GM23338 (cell line): Measurements from ENCODE around the gene SNX5. TPM values are rescaled to one million over a fixed set of nuclear protein-coding genes. Genes with fewer than 3 reads are reported as not detected.

ENCODE experiments used
- ATAC-seq: fragments of 200-7000 bp; cut with Tn5 transposase; 3 replicates; pipeline ENCODE4 v1.9.1; 2020
- DNase-seq: peaks from one replicate; pipeline ENCODE4 v3.0.0-alpha.2; 2015; ENCODE audit warnings: low spot score
- H2AFZ ChIP-seq: fragments of 200-600 bp; sonication (generic); 2 replicates; pipeline ENCODE4 v1.8.0; 2016; ENCODE audit warnings: antibody characterized with exemption, mild to moderate bottlenecking, moderate library complexity
- H3F3A ChIP-seq: fragments of 200-600 bp; sonication (generic); replicated peaks from 2 replicates; pipeline ENCODE4 v1.8.0; 2017; ENCODE audit warnings: antibody characterized with exemption, mixed run types, low read depth
- H3K27ac ChIP-seq: fragments of 200-600 bp; sonication (generic); 2 replicates; pipeline ENCODE4 v1.6.1; 2016; ENCODE audit warnings: low read depth
- H3K27me3 ChIP-seq: fragments of 200-600 bp; sonication (generic); 2 replicates; pipeline ENCODE4 v1.8.0; 2016; ENCODE audit warnings: mild to moderate bottlenecking, mixed run types, moderate library complexity; ENCODE audit not compliant: insufficient read depth
- H3K36me3 ChIP-seq: fragments of 200-600 bp; sonication (generic); 2 replicates; pipeline ENCODE4 v1.8.0; 2016; ENCODE audit warnings: mild to moderate bottlenecking; ENCODE audit not compliant: insufficient read depth
- H3K4me1 ChIP-seq: fragments of 200-600 bp; sonication (generic); 2 replicates; pipeline ENCODE4 v1.8.0; 2016; ENCODE audit warnings: mild to moderate bottlenecking, moderate library complexity; ENCODE audit not compliant: insufficient read depth
- H3K4me2 ChIP-seq: fragments of 200-600 bp; sonication (generic); 2 replicates; pipeline ENCODE4 v1.7.1; 2017; ENCODE audit warnings: mixed run types
- H3K4me3 ChIP-seq: fragments of 200-600 bp; sonication (generic); 2 replicates; pipeline ENCODE4 v1.6.1; 2016; ENCODE audit warnings: mixed run types
- H3K79me2 ChIP-seq: fragments of 200-600 bp; sonication (generic); replicated peaks from 2 replicates; pipeline ENCODE4 v1.8.0; 2017; ENCODE audit warnings: mild to moderate bottlenecking; ENCODE audit not compliant: insufficient read depth
- H3K9me2 ChIP-seq: fragments of 200-600 bp; sonication (generic); 2 replicates; pipeline ENCODE4 v1.8.0; 2017; ENCODE audit not compliant: insufficient read depth
- H4K20me1 ChIP-seq: fragments of 200-600 bp; sonication (generic); replicated peaks from 2 replicates; pipeline ENCODE4 v1.8.0; 2017; ENCODE audit warnings: mild to moderate bottlenecking; ENCODE audit not compliant: insufficient read depth
- H3K27ac Mint-ChIP-seq: 2 replicates; pipeline ENCODE4 v1.8.0; 2020; ENCODE audit warnings: inconsistent platforms, mild to moderate bottlenecking, moderate library complexity, mixed read lengths
- H3K27me3 Mint-ChIP-seq: 3 replicates; pipeline ENCODE4 v1.8.0; 2022; ENCODE audit warnings: low read depth, mild to moderate bottlenecking, moderate library complexity, mixed read lengths, inconsistent platforms; ENCODE audit not compliant: insufficient read depth, poor library complexity
- H3K36me3 Mint-ChIP-seq: 3 replicates; pipeline ENCODE4 v1.8.0; 2021; ENCODE audit warnings: low read depth, mild to moderate bottlenecking, inconsistent platforms, moderate library complexity, mixed read lengths
- H3K4me1 Mint-ChIP-seq: 3 replicates; pipeline ENCODE4 v1.8.0; 2020; ENCODE audit warnings: mild to moderate bottlenecking, inconsistent platforms, mixed read lengths
- H3K4me3 Mint-ChIP-seq: 3 replicates; pipeline ENCODE4 v1.8.0; 2021; ENCODE audit warnings: moderate library complexity, mild to moderate bottlenecking, inconsistent platforms, mixed read lengths
- H3K9me3 Mint-ChIP-seq: 3 replicates; pipeline ENCODE4 v1.8.0; 2020; ENCODE audit warnings: moderate library complexity, mild to moderate bottlenecking, inconsistent platforms, mixed read lengths
- CREB1 ChIP-seq: fragments of 250-450 bp; sonication (Bioruptor Pico); IDR thresholded peaks from 2 replicates; pipeline ENCODE4 v1.5.0; 2020; ENCODE audit warnings: low read depth, mild to moderate bottlenecking, moderate library complexity
- EZH2 ChIP-seq: fragments of 200-600 bp; sonication (generic); IDR thresholded peaks from one replicate; pipeline ENCODE4 v1.8.0; 2017; ENCODE audit warnings: antibody characterized with exemption, mild to moderate bottlenecking, low read depth; ENCODE audit not compliant: unreplicated experiment
- EZH2phosphoT487 ChIP-seq: fragments of 200-600 bp; sonication (generic); IDR thresholded peaks from one replicate; pipeline ENCODE4 v1.8.1; 2018; ENCODE audit warnings: antibody characterized with exemption; ENCODE audit not compliant: unreplicated experiment
- JUNB ChIP-seq: IDR thresholded peaks from one replicate; pipeline ENCODE4 v1.6.1; 2016; ENCODE audit warnings: antibody characterized with exemption; ENCODE audit not compliant: unreplicated experiment
- NANOG ChIP-seq: IDR thresholded peaks from 2 replicates; pipeline ENCODE4 v1.6.1; 2016; ENCODE audit warnings: antibody characterized with exemption, borderline replicate concordance
- POLR2AphosphoS5 ChIP-seq: IDR thresholded peaks from 2 replicates; pipeline ENCODE4 v1.6.1; 2016; ENCODE audit warnings: antibody characterized with exemption, low read depth
- STAT1 ChIP-seq: IDR thresholded peaks from one replicate; pipeline ENCODE4 v1.6.1; 2016; ENCODE audit warnings: antibody characterized with exemption; ENCODE audit not compliant: unreplicated experiment
- ZNF114 ChIP-seq: fragments of 250-450 bp; sonication (Bioruptor Pico); IDR thresholded peaks from 2 replicates; pipeline ENCODE4 v1.5.0; 2020; ENCODE audit warnings: mild to moderate bottlenecking, moderate library complexity
- ZNF331 ChIP-seq: fragments of 250-450 bp; sonication (Bioruptor Pico); IDR thresholded peaks from 2 replicates; pipeline ENCODE4 v1.5.0; 2020; ENCODE audit warnings: low read depth, mild to moderate bottlenecking, moderate library complexity
- polyA plus RNA-seq: library from polyadenylated mRNA; unstranded; fragments of >200 nt; fragmentation: Nextera tagmentation; extraction: Ambion mirVana; gene quantifications from 2 replicates; pipeline ENCODE4 v1.2.1, GENCODE V29; 2016
- total RNA-seq: library from RNA; depleted of rRNA; stranded (reverse); fragments of >200 nt; shearing (Covaris generic); gene quantifications from 2 replicates; pipeline ENCODE4 v1.2.3, GENCODE V29; 2014
- TF ChIP-seq, protein P1 (sequence below): IDR thresholded peaks from one replicate; pipeline ENCODE4 v1.6.1; 2018; ENCODE audit warnings: antibody characterized with exemption; ENCODE audit not compliant: unreplicated experiment
- TF ChIP-seq, protein P2 (sequence below): fragments of 250-450 bp; sonication (Bioruptor Pico); IDR thresholded peaks from 2 replicates; pipeline ENCODE4 v1.5.0; 2020; ENCODE audit warnings: mild to moderate bottlenecking, moderate library complexity
- TF ChIP-seq, protein P3 (sequence below): IDR thresholded peaks from 2 replicates; pipeline ENCODE4 v1.6.1; 2016; ENCODE audit warnings: antibody characterized with exemption
- TF ChIP-seq, protein P4 (sequence below), 2 experiments: fragments of 200-600 bp in 1 of 2; sonication (generic) in 1 of 2; conservative IDR thresholded peaks; 2 replicates each; pipeline versions ENCODE4 v1.5.1 to v1.6.1; 2016 to 2017; ENCODE audit warnings: antibody characterized with exemption in 2 of 2, low read depth in 2 of 2, mild to moderate bottlenecking in 2 of 2, moderate library complexity in 1 of 2

The SNX5 gene
- total and polyA plus RNA-seq, 2 experiments from 2014 or later: 167 to 287 TPM

DNA sequence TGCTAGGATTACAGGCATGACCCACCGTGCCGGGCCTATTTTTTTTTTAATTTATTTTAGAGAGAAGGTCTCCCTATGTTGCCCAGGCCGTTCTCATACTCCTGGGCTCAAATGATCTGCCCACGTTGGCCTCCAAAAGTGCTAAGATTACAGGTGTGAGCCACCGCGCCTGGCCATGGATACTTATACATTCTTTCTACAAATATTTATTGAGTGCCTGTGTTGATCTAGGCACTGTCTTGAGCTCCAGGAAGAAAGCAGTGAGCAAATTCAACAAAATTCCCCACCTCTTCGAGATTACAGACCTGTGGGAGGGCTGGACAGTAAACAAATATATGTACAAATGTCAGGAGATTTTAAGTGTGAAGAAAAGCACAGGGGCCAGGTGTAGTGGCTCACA lies 38.1 kb upstream of the SNX5 start:
- Histone ChIP-seq H4K20me1 (no peaks in the 10 kb centered on the region), H2AFZ (no peak overlapping the region), H3K4me3 (no peak overlapping the region), H3K4me2 (no peak overlapping the region), H3K79me2 (no peaks in the 10 kb centered on the region), H3F3A (no peaks in the 10 kb centered on the region), H3K9me2 (no peaks in the 10 kb centered on the region), H3K27me3 (no peaks in the 10 kb centered on the region), H3K4me1 (no peaks in the 10 kb centered on the region), H3K36me3 (no peaks in the 10 kb centered on the region), H3K27ac (no peak overlapping the region)
- no peaks in the 10 kb centered on the region for H3K27me3 Mint-ChIP-seq
- ATAC-seq (no peak), DNase-seq (no peak)
- H3K4me3 Mint-ChIP-seq: no peak overlapping the region
- no peak overlapping the region for H3K27ac Mint-ChIP-seq
- TF ChIP-seq, protein P1, sequence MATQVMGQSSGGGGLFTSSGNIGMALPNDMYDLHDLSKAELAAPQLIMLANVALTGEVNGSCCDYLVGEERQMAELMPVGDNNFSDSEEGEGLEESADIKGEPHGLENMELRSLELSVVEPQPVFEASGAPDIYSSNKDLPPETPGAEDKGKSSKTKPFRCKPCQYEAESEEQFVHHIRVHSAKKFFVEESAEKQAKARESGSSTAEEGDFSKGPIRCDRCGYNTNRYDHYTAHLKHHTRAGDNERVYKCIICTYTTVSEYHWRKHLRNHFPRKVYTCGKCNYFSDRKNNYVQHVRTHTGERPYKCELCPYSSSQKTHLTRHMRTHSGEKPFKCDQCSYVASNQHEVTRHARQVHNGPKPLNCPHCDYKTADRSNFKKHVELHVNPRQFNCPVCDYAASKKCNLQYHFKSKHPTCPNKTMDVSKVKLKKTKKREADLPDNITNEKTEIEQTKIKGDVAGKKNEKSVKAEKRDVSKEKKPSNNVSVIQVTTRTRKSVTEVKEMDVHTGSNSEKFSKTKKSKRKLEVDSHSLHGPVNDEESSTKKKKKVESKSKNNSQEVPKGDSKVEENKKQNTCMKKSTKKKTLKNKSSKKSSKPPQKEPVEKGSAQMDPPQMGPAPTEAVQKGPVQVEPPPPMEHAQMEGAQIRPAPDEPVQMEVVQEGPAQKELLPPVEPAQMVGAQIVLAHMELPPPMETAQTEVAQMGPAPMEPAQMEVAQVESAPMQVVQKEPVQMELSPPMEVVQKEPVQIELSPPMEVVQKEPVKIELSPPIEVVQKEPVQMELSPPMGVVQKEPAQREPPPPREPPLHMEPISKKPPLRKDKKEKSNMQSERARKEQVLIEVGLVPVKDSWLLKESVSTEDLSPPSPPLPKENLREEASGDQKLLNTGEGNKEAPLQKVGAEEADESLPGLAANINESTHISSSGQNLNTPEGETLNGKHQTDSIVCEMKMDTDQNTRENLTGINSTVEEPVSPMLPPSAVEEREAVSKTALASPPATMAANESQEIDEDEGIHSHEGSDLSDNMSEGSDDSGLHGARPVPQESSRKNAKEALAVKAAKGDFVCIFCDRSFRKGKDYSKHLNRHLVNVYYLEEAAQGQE: no peak
- TF ChIP-seq EZH2phosphoT487: no peak
- no peak for TF ChIP-seq NANOG
- TF ChIP-seq POLR2AphosphoS5: no peak
- TF ChIP-seq ZNF114 (CRISPR knock-in tag): no peak
- no peak for TF ChIP-seq ZNF331 (CRISPR knock-in tag)
- TF ChIP-seq JUNB: no peak
- TF ChIP-seq, protein P2, sequence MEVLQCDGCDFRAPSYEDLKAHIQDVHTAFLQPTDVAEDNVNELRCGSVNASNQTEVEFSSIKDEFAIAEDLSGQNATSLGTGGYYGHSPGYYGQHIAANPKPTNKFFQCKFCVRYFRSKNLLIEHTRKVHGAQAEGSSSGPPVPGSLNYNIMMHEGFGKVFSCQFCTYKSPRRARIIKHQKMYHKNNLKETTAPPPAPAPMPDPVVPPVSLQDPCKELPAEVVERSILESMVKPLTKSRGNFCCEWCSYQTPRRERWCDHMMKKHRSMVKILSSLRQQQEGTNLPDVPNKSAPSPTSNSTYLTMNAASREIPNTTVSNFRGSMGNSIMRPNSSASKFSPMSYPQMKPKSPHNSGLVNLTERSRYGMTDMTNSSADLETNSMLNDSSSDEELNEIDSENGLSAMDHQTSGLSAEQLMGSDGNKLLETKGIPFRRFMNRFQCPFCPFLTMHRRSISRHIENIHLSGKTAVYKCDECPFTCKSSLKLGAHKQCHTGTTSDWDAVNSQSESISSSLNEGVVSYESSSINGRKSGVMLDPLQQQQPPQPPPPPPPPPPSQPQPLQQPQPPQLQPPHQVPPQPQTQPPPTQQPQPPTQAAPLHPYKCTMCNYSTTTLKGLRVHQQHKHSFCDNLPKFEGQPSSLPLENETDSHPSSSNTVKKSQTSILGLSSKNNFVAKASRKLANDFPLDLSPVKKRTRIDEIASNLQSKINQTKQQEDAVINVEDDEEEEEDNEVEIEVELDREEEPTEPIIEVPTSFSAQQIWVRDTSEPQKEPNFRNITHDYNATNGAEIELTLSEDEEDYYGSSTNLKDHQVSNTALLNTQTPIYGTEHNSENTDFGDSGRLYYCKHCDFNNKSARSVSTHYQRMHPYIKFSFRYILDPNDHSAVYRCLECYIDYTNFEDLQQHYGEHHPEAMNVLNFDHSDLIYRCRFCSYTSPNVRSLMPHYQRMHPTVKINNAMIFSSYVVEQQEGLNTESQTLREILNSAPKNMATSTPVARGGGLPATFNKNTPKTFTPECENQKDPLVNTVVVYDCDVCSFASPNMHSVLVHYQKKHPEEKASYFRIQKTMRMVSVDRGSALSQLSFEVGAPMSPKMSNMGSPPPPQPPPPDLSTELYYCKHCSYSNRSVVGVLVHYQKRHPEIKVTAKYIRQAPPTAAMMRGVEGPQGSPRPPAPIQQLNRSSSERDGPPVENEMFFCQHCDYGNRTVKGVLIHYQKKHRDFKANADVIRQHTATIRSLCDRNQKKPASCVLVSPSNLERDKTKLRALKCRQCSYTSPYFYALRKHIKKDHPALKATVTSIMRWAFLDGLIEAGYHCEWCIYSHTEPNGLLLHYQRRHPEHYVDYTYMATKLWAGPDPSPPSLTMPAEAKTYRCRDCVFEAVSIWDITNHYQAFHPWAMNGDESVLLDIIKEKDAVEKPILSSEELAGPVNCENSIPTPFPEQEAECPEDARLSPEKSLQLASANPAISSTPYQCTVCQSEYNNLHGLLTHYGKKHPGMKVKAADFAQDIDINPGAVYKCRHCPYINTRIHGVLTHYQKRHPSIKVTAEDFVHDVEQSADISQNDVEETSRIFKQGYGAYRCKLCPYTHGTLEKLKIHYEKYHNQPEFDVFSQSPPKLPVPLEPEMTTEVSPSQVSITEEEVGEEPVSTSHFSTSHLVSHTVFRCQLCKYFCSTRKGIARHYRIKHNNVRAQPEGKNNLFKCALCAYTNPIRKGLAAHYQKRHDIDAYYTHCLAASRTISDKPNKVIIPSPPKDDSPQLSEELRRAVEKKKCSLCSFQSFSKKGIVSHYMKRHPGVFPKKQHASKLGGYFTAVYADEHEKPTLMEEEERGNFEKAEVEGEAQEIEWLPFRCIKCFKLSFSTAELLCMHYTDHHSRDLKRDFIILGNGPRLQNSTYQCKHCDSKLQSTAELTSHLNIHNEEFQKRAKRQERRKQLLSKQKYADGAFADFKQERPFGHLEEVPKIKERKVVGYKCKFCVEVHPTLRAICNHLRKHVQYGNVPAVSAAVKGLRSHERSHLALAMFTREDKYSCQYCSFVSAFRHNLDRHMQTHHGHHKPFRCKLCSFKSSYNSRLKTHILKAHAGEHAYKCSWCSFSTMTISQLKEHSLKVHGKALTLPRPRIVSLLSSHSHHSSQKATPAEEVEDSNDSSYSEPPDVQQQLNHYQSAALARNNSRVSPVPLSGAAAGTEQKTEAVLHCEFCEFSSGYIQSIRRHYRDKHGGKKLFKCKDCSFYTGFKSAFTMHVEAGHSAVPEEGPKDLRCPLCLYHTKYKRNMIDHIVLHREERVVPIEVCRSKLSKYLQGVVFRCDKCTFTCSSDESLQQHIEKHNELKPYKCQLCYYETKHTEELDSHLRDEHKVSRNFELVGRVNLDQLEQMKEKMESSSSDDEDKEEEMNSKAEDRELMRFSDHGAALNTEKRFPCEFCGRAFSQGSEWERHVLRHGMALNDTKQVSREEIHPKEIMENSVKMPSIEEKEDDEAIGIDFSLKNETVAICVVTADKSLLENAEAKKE (CRISPR knock-in tag): no peak
- no peak for TF ChIP-seq STAT1
- TF ChIP-seq, protein P3, sequence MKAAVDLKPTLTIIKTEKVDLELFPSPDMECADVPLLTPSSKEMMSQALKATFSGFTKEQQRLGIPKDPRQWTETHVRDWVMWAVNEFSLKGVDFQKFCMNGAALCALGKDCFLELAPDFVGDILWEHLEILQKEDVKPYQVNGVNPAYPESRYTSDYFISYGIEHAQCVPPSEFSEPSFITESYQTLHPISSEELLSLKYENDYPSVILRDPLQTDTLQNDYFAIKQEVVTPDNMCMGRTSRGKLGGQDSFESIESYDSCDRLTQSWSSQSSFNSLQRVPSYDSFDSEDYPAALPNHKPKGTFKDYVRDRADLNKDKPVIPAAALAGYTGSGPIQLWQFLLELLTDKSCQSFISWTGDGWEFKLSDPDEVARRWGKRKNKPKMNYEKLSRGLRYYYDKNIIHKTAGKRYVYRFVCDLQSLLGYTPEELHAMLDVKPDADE: no peak
- TF ChIP-seq, protein P4, sequence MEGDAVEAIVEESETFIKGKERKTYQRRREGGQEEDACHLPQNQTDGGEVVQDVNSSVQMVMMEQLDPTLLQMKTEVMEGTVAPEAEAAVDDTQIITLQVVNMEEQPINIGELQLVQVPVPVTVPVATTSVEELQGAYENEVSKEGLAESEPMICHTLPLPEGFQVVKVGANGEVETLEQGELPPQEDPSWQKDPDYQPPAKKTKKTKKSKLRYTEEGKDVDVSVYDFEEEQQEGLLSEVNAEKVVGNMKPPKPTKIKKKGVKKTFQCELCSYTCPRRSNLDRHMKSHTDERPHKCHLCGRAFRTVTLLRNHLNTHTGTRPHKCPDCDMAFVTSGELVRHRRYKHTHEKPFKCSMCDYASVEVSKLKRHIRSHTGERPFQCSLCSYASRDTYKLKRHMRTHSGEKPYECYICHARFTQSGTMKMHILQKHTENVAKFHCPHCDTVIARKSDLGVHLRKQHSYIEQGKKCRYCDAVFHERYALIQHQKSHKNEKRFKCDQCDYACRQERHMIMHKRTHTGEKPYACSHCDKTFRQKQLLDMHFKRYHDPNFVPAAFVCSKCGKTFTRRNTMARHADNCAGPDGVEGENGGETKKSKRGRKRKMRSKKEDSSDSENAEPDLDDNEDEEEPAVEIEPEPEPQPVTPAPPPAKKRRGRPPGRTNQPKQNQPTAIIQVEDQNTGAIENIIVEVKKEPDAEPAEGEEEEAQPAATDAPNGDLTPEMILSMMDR (conservative IDR thresholded peaks at IDR 0.05; ENCODE audit: low read depth in 2 of 2): no peak
- TF ChIP-seq CREB1 (CRISPR knock-in tag): no peak
- no peak for TF ChIP-seq EZH2
- H3K9me3 Mint-ChIP-seq: peaks cover 9% of the 10 kb centered on the region
- peaks cover 13% of the 10 kb centered on the region for H3K36me3 Mint-ChIP-seq
- H3K4me1 Mint-ChIP-seq: peaks cover 15% of the 10 kb centered on the region; the same call in 2 of the 3 replicates
